Measurements from ENCODE around the gene HPX.

HPX gene

DNA sequence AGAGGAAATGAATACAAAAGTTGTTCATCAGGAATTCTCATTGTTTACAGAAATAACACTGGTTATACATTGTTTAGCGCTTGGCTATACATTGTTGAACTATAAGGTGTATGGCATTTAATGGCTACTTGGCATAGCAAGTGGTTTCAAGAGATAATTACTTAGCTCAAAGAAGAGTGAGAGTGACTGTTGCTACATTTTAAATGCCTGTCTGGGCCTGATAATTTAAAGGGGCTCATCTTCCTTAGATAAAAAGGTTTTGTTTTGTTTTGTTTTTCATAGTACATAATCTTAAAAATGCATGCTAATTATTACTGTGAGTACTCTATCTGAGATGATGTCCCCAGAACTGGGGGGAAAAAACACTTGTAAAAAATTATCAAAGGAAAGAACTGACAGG is 52.0 kb downstream of the HPX start:
- no peak for DNase-seq
- no peak overlapping the region for H3K27ac ChIP-seq
- H3K36me3 ChIP-seq (replicated peaks) = no peaks in the 10 kb centered on the region
- no peaks in the 10 kb centered on the region for H3K27me3 ChIP-seq (replicated peaks)
- TF ChIP-seq, protein P1, sequence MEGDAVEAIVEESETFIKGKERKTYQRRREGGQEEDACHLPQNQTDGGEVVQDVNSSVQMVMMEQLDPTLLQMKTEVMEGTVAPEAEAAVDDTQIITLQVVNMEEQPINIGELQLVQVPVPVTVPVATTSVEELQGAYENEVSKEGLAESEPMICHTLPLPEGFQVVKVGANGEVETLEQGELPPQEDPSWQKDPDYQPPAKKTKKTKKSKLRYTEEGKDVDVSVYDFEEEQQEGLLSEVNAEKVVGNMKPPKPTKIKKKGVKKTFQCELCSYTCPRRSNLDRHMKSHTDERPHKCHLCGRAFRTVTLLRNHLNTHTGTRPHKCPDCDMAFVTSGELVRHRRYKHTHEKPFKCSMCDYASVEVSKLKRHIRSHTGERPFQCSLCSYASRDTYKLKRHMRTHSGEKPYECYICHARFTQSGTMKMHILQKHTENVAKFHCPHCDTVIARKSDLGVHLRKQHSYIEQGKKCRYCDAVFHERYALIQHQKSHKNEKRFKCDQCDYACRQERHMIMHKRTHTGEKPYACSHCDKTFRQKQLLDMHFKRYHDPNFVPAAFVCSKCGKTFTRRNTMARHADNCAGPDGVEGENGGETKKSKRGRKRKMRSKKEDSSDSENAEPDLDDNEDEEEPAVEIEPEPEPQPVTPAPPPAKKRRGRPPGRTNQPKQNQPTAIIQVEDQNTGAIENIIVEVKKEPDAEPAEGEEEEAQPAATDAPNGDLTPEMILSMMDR (IDR thresholded peaks at IDR 0.05; ENCODE audit: low read depth, low read length, missing control alignments) = no peak
- in situ Hi-C loops (cut with HindIII; ENCODE audit: low pct_ligation_motif_present, low sequenced_read_pairs) = no loop called here
- no peak overlapping the region for H3K4me3 ChIP-seq (ENCODE audit: low read depth, low read length)

DNA sequence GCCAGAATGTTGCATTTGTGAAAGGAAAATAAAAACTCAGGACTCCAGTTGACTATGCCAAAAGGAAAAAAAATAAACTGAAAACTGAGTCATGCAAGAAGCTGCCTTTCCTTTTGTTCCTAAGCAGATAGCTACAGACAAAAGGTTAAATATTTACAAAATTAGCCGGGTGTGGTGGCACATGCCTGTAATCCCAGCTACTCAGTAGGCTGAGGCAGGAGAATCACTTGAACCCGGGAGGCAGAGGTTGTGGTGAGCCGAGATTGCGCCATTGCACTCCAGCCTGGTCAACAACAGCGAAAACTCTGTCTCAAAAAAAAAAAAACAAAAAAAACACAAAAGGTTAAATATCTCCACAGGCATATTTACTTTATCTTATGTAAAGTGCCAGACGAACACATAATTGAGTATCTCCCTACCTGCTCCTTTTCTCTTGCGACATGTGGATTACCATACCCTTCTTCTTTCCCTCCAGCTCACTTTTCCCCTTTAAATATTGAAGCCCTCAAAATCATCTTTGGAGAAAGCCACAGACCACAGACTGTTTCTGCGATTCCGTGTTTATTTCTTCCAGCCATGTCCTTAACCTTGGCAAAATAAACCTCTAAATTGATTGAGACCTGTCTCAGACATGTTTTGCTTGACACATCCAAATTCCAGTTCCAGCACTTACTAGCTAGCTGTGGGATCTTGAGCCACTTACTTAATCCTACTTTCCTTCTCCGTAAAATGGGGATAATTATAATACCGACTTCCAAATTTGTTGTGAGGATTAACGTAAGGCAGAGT is 52.8 kb downstream of the HPX start:
- TF ChIP-seq, protein P1 (IDR thresholded peaks at IDR 0.05; ENCODE audit: low read depth, low read length, missing control alignments) = no peak
- in situ Hi-C loops (cut with HindIII; ENCODE audit: low pct_ligation_motif_present, low sequenced_read_pairs) = no loop called here
- no peaks in the 10 kb centered on the region for H3K27me3 ChIP-seq (replicated peaks)
- H3K27ac ChIP-seq = no peak overlapping the region
- H3K4me3 ChIP-seq (ENCODE audit: low read depth, low read length) = no peak overlapping the region
- no peak for DNase-seq
- no peaks in the 10 kb centered on the region for H3K36me3 ChIP-seq (replicated peaks)

DNA sequence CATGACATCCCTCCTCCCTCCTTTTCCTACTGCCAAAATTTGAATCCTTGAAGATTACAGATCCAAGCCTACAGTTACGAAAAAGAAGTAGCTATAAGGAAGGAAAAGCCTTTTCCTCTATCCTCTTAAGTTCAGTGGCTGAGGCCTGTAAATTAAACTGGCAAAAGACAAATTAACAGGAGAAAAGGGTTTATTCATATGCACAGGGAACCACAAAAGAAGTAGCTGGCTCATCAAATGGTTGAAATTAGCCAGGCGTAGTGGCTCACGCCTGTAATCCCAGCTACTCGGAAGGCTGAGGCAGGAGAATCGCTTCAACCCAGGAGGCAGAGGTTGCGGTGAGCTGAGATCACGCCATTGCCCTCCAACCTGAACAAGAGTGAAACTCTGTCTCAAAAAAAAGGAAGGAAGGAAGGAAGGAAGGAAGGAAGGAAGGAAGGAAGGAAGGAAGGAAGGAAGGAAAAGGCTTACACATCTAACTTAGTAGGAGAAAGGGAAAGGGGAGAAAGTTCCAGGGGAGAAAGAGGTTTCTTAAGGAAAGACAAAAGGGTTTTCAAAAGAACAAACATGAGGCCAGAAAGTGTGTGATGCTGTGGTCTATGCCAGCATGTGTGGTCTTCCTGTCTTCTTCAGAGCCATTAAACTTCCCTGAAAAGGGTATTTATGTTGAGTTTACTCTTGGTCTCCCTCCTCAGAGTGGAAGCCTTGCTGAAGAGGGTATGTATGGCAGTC is 55.6 kb downstream of the HPX start:
- H3K4me3 ChIP-seq (ENCODE audit: low read depth, low read length) = no peak overlapping the region
- in situ Hi-C loops (cut with HindIII; ENCODE audit: low pct_ligation_motif_present, low sequenced_read_pairs) = no loop called here
- H3K27ac ChIP-seq = no peak overlapping the region
- H3K36me3 ChIP-seq (replicated peaks) = no peaks in the 10 kb centered on the region
- H3K27me3 ChIP-seq (replicated peaks) = no peaks in the 10 kb centered on the region
- TF ChIP-seq, protein P1 (IDR thresholded peaks at IDR 0.05; ENCODE audit: low read depth, low read length, missing control alignments) = no peak
- DNase-seq = no peak

Measured in brain microvascular endothelial cell (primary cell).